SHP77 (cell line): ENCODE measurements around the gene IRF2.

Experiments
- DNase-seq, 2 experiments: peaks; one replicate each; lab custom pipeline; 2025; lab: John Stamatoyannopoulos, UW

IRF2 gene

GRCh38 chr4:184409502-184409901, 64.8 kb downstream of the IRF2 start:
- no peak for DNase-seq

GRCh38 chr4:184408684-184409081, 65.7 kb downstream of the IRF2 start:
- no peak for DNase-seq

GRCh38 chr4:184408021-184408683, 66.2 kb downstream of the IRF2 start:
- no peak for DNase-seq

GRCh38 chr4:184406958-184407391, 67.4 kb downstream of the IRF2 start:
- DNase-seq, result no peak

- no peak for DNase-seq
Measured at GRCh38 chr4:184404047-184404446, 70.3 kb downstream of the IRF2 start.

GRCh38 chr4:184403384-184403781, 71.0 kb downstream of the IRF2 start:
- no peak for DNase-seq

- DNase-seq, result no peak
Measured at GRCh38 chr4:184402740-184403383, 71.5 kb downstream of the IRF2 start.

- no peak for DNase-seq
Measured at GRCh38 chr4:184402239-184402638, 72.1 kb downstream of the IRF2 start.

GRCh38 chr4:184401397-184402171, 72.8 kb downstream of the IRF2 start:
- DNase-seq, result peak in 1 of 2 experiments; percentile 15

GRCh38 chr4:184400891-184401290, 73.5 kb downstream of the IRF2 start:
- DNase-seq, result no peak

- no peak for DNase-seq
Measured at GRCh38 chr4:184400375-184400870, 73.9 kb downstream of the IRF2 start.

GRCh38 chr4:184399512-184399908, 74.8 kb downstream of the IRF2 start:
- DNase-seq, result no peak

- no peak for DNase-seq
Measured at GRCh38 chr4:184398741-184399511, 75.4 kb downstream of the IRF2 start.

- DNase-seq, result no peak
Measured at GRCh38 chr4:184397516-184398163, 76.7 kb downstream of the IRF2 start.

GRCh38 chr4:184396570-184397515, 77.5 kb downstream of the IRF2 start:
- no peak for DNase-seq

- DNase-seq, result no peak
Measured at GRCh38 chr4:184395971-184396391, 78.4 kb downstream of the IRF2 start.

GRCh38 chr4:184395451-184395917, 78.9 kb downstream of the IRF2 start:
- no peak for DNase-seq

GRCh38 chr4:184392748-184393559, 81.4 kb downstream of the IRF2 start:
- DNase-seq, result no peak

GRCh38 chr4:184392316-184392715, 82.0 kb downstream of the IRF2 start:
- no peak for DNase-seq
